H9 (cell line): ENCODE measurements around the gene CHST15. TPM values are rescaled to one million over a fixed set of nuclear protein-coding genes. Genes with fewer than 3 reads are reported as not detected.

Experiments used
- DNase-seq: peaks from one replicate; pipeline ENCODE4 v3.0.0-alpha.2; 2017
- H2AFZ ChIP-seq: one replicate; pipeline ENCODE4 v1.6.1; 2013; ENCODE audit warnings: mild to moderate bottlenecking, low read length, control low read depth, moderate library complexity
- H2AK5ac ChIP-seq: 2 replicates; pipeline ENCODE4 v1.6.1; 2013; ENCODE audit warnings: low read length, control low read depth, mixed read lengths; ENCODE audit not compliant: insufficient read length
- H2BK120ac ChIP-seq: one replicate; pipeline ENCODE4 v1.6.1; 2013; ENCODE audit warnings: low read depth, mild to moderate bottlenecking, low read length, control low read depth, inconsistent platforms; ENCODE audit not compliant: poor library complexity, severe bottlenecking
- H2BK12ac ChIP-seq: 2 replicates; pipeline ENCODE4 v1.6.1; 2013; ENCODE audit warnings: low read length, control low read depth, mixed read lengths, low read depth; ENCODE audit not compliant: insufficient read length
- H2BK15ac ChIP-seq: 2 replicates; pipeline ENCODE4 v1.6.1; 2013; ENCODE audit warnings: low read depth, low read length, control low read depth
- H2BK20ac ChIP-seq: one replicate; pipeline ENCODE4 v1.6.1; 2013; ENCODE audit warnings: low read depth, mild to moderate bottlenecking, low read length, control low read depth, inconsistent platforms; ENCODE audit not compliant: poor library complexity, severe bottlenecking
- H2BK5ac ChIP-seq: 2 replicates; pipeline ENCODE4 v1.6.1; 2013; ENCODE audit warnings: low read length, control low read depth, mixed read lengths; ENCODE audit not compliant: insufficient read length
- H3K14ac ChIP-seq: 2 replicates; pipeline ENCODE4 v1.6.1; 2013; ENCODE audit warnings: low read length, control low read depth; ENCODE audit not compliant: insufficient read depth
- H3K18ac ChIP-seq: 2 replicates; pipeline ENCODE4 v1.6.1; 2013; ENCODE audit warnings: low read depth, mild to moderate bottlenecking, mixed read lengths, low read length, control low read depth; ENCODE audit not compliant: insufficient read length
- H3K23ac ChIP-seq: 2 replicates; pipeline ENCODE4 v1.6.1; 2013; ENCODE audit warnings: low read length, control low read depth, mixed read lengths, low read depth; ENCODE audit not compliant: insufficient read length
- H3K23me2 ChIP-seq: 2 replicates; pipeline ENCODE4 v1.6.1; 2013; ENCODE audit warnings: low read depth, mild to moderate bottlenecking, mixed read lengths, low read length, control low read depth; ENCODE audit not compliant: insufficient read length, poor library complexity, severe bottlenecking
- H3K27ac ChIP-seq: 2 replicates; pipeline ENCODE4 v1.5.1; 2013; ENCODE audit warnings: low read length, control low read depth, mixed read lengths, low read depth; ENCODE audit not compliant: insufficient read length
- H3K27me3 ChIP-seq: 2 replicates; pipeline ENCODE4 v1.6.1; 2013; ENCODE audit warnings: low read length, control low read depth, inconsistent platforms; ENCODE audit not compliant: insufficient read depth
- H3K4ac ChIP-seq: 2 replicates; pipeline ENCODE4 v1.6.1; 2013; ENCODE audit warnings: low read depth, mild to moderate bottlenecking, control low read depth, inconsistent platforms, low read length, moderate library complexity
- H3K4me1 ChIP-seq: 2 replicates; pipeline ENCODE4 v1.6.1; 2013; ENCODE audit warnings: low read length, control low read depth, inconsistent platforms; ENCODE audit not compliant: insufficient read depth
- H3K4me2 ChIP-seq: 2 replicates; pipeline ENCODE4 v1.6.1; 2013; ENCODE audit warnings: low read length, control low read depth, mixed read lengths; ENCODE audit not compliant: insufficient read length, insufficient read depth
- H3K56ac ChIP-seq: 2 replicates; pipeline ENCODE4 v1.6.1; 2013; ENCODE audit warnings: low read depth, mild to moderate bottlenecking, mixed read lengths, low read length, control low read depth; ENCODE audit not compliant: insufficient read length
- H3K79me1 ChIP-seq: 2 replicates; pipeline ENCODE4 v1.6.1; 2013; ENCODE audit warnings: low read depth, mild to moderate bottlenecking, moderate library complexity, low read length, control low read depth, inconsistent platforms; ENCODE audit not compliant: insufficient read depth, poor library complexity, severe bottlenecking
- H3K79me2 ChIP-seq: 2 replicates; pipeline ENCODE4 v1.6.1; 2013; ENCODE audit warnings: low read length, control low read depth, inconsistent platforms; ENCODE audit not compliant: insufficient read depth
- H3K9ac ChIP-seq: 2 replicates; pipeline ENCODE4 v1.6.1; 2013; ENCODE audit warnings: low read length, control low read depth, mixed read lengths; ENCODE audit not compliant: insufficient read length; ENCODE audit errors: extremely low read depth
- H3K9me3 ChIP-seq: one replicate; pipeline ENCODE4 v1.6.1; 2013; ENCODE audit warnings: low read depth, low read length, inconsistent platforms; ENCODE audit not compliant: control insufficient read depth
- H3T11ph ChIP-seq: one replicate; pipeline ENCODE4 v1.6.1; 2013; ENCODE audit warnings: mild to moderate bottlenecking, low read length, control low read depth, inconsistent platforms
- H4K20me1 ChIP-seq: one replicate; pipeline ENCODE4 v1.6.1; 2013; ENCODE audit not compliant: control insufficient read depth, insufficient read length, insufficient read depth
- H4K5ac ChIP-seq: 2 replicates; pipeline ENCODE4 v1.6.1; 2013; ENCODE audit warnings: low read depth, mild to moderate bottlenecking, mixed read lengths, low read length, control low read depth; ENCODE audit not compliant: insufficient read length
- H4K8ac ChIP-seq: replicated peaks from 2 replicates; pipeline ENCODE4 v1.6.1; 2013; ENCODE audit warnings: low read length, control low read depth, mixed read lengths, low read depth; ENCODE audit not compliant: insufficient read length
- H4K91ac ChIP-seq: 2 replicates; pipeline ENCODE4 v1.6.1; 2013; ENCODE audit warnings: low read depth, mild to moderate bottlenecking, moderate library complexity, mixed read lengths, low read length, control low read depth; ENCODE audit not compliant: insufficient read length
- H3K27ac Mint-ChIP-seq, 3 experiments: 2 replicates in 2 of 3; 3 replicates in 1 of 3; pipeline ENCODE4 v1.8.0; 2020 to 2021; ENCODE audit warnings: mixed read lengths in 3 of 3, mild to moderate bottlenecking in 1 of 3, moderate library complexity in 1 of 3
- H3K27me3 Mint-ChIP-seq: 2 replicates; pipeline ENCODE4 v1.8.0; 2021; ENCODE audit warnings: low read depth, mild to moderate bottlenecking, moderate library complexity, mixed read lengths
- H3K36me3 Mint-ChIP-seq, 3 experiments: 2 replicates in 2 of 3; 3 replicates in 1 of 3; pipeline ENCODE4 v1.8.0; 2020 to 2021; ENCODE audit warnings: low read depth in 3 of 3, mixed read lengths in 3 of 3; ENCODE audit not compliant: insufficient read depth in 1 of 3
- H3K4me1 Mint-ChIP-seq, 2 experiments: 2 replicates each; pipeline ENCODE4 v1.8.0; 2020; ENCODE audit warnings: mixed read lengths in 2 of 2
- H3K4me3 Mint-ChIP-seq, 2 experiments: 2 replicates in 1 of 2; 3 replicates in 1 of 2; pipeline ENCODE4 v1.8.0; 2020 to 2021; ENCODE audit warnings: mild to moderate bottlenecking in 2 of 2, mixed read lengths in 2 of 2, moderate library complexity in 1 of 2
- H3K9me3 Mint-ChIP-seq, 2 experiments: 2 replicates in 1 of 2; 3 replicates in 1 of 2; pipeline ENCODE4 v1.8.0; 2020; ENCODE audit warnings: mild to moderate bottlenecking in 2 of 2, mixed read lengths in 2 of 2, moderate library complexity in 1 of 2
- CTCF ChIP-seq: fragments of 200-600 bp; sonication (generic); conservative IDR thresholded peaks from 3 replicates; pipeline ENCODE4 v1.8.0; 2021; ENCODE audit warnings: antibody characterized with exemption, mild to moderate bottlenecking
- WGBS: extraction: QIAGEN DNeasy Blood & Tissue Kit; methylation state at CpG from one replicate; pipeline ENCODE4 v1.1.7; 2013; ENCODE audit warnings: missing lambda C conversion rate, low lambda C conversion rate, mixed read lengths; ENCODE audit not compliant: insufficient read length; ENCODE audit errors: extremely low coverage; 5-methylcytosine and 5-hydroxymethylcytosine counted together
- total RNA-seq: library from RNA; stranded (reverse); gene quantifications from 2 replicates; pipeline ENCODE4 v1.2.1, GENCODE V29; 2021

The CHST15 gene
- total RNA-seq, 1 experiment from 2014 or later = 8.7 TPM

- Histone ChIP-seq H2BK20ac (no peak overlapping the region), H3K56ac (no peak overlapping the region), H3K79me2 (no peaks in the 10 kb centered on the region), H4K91ac (no peak overlapping the region), H3K23me2 (no peaks in the 10 kb centered on the region), H2BK5ac (no peak overlapping the region), H3K4me2 (no peak overlapping the region), H3K9me3 (no peaks in the 10 kb centered on the region), H3K14ac (no peak overlapping the region), H3T11ph (no peak overlapping the region), H2BK120ac (no peak overlapping the region), H4K8ac (no peak overlapping the region), H2BK12ac (no peak overlapping the region), H4K5ac (no peak overlapping the region), H3K79me1 (no peaks in the 10 kb centered on the region), H3K9ac (no peak overlapping the region), H3K23ac (no peak overlapping the region), H3K18ac (no peak overlapping the region), H3K27ac (no peak overlapping the region), H4K20me1 (no peaks in the 10 kb centered on the region), H3K27me3 (no peaks in the 10 kb centered on the region), H3K4me1 (no peaks in the 10 kb centered on the region), H2BK15ac (no peak overlapping the region), H2AK5ac (no peak overlapping the region), H3K4ac (no peak overlapping the region), H2AFZ (no peak overlapping the region)
- Mint-ChIP-seq H3K4me3 (no peak overlapping the region), H3K27ac (peak overlapping the region in 1 of 3 experiments; percentile 78; a peak in 1 of 7 replicates), H3K36me3 (no peaks in the 10 kb centered on the region; a peak in 1 of 7 replicates), H3K9me3 (peaks cover 5 to 6% of the 10 kb centered on the region in 2 experiments; a peak in 3 of 5 replicates), H3K4me1 (peaks cover 5 to 16% of the 10 kb centered on the region in 2 experiments; a peak in 3 of 4 replicates), H3K27me3 (peaks cover 15% of the 10 kb centered on the region)
- DNase-seq = no peak
- no CpG with 5 or more reads among the region's 10 CpGs for WGBS
- no peak for TF ChIP-seq CTCF
These were observed 130.5 kb downstream of the CHST15 start for GRCh38 chr10:123962756-123963530.
